ENCODE data around the gene SLC9A3.

The SLC9A3 gene

GRCh38 chr5:442335-443238 is 81.7 kb downstream of the SLC9A3 start, which contains the start of gene EXOC3:
Gene EXOC3, plus strand, starts transcription at chr5:443176. Its CDS starts 3,030 bp downstream, at chr5:446206.
- H3K27me3 ChIP-seq (ENCODE audit: control insufficient read depth, insufficient read depth, low read length): no peaks in the 10 kb centered on the region; the same call in 1 of the 2 replicates
- H3K9me3 ChIP-seq (ENCODE audit: control insufficient read depth, insufficient read depth, low read length): no peaks in the 10 kb centered on the region
- H3K27ac ChIP-seq (ENCODE audit: low read depth, low read length): peak within 1 kb of the TSS; percentile 50
- peaks cover 15% of the 10 kb centered on the region for H3K36me3 ChIP-seq (ENCODE audit: control insufficient read depth, insufficient read depth, low read length)
- H3K4me3 ChIP-seq (ENCODE audit: low read depth, low read length): peak within 1 kb of the TSS; percentile 95
- no peaks in the 10 kb centered on the region for H3K4me1 ChIP-seq (ENCODE audit: control insufficient read depth, insufficient read depth, low read length)
- H3K9ac ChIP-seq (ENCODE audit: low read depth, low read length): peak within 1 kb of the TSS; percentile 75

GRCh38 chr5:441996-442334 is 82.3 kb downstream of the SLC9A3 start:
- H3K4me1 ChIP-seq (ENCODE audit: control insufficient read depth, insufficient read depth, low read length): no peaks in the 10 kb centered on the region
- H3K27me3 ChIP-seq (ENCODE audit: control insufficient read depth, insufficient read depth, low read length): no peaks in the 10 kb centered on the region; the same call in 1 of the 2 replicates
- H3K27ac ChIP-seq (ENCODE audit: low read depth, low read length): no peak overlapping the region
- H3K4me3 ChIP-seq (ENCODE audit: low read depth, low read length): peak overlapping the region; percentile 95
- H3K9me3 ChIP-seq (ENCODE audit: control insufficient read depth, insufficient read depth, low read length): no peaks in the 10 kb centered on the region
- H3K36me3 ChIP-seq (ENCODE audit: control insufficient read depth, insufficient read depth, low read length): peaks cover 9% of the 10 kb centered on the region
- H3K9ac ChIP-seq (ENCODE audit: low read depth, low read length): no peak overlapping the region

- Histone ChIP-seq H3K27ac (ENCODE audit: low read depth, low read length) (no peak overlapping the region), H3K4me3 (ENCODE audit: low read depth, low read length) (no peak overlapping the region)
Observed at GRCh38 chr5:440401-441201, 83.6 kb downstream of the SLC9A3 start.

GRCh38 chr5:439636-440035 is 84.6 kb downstream of the SLC9A3 start:
- no peak overlapping the region for H3K4me3 ChIP-seq (ENCODE audit: low read depth, low read length)
- H3K27me3 ChIP-seq (ENCODE audit: control insufficient read depth, insufficient read depth, low read length): no peaks in the 10 kb centered on the region; the same call in 1 of the 2 replicates

More at GRCh38 chr5:440401-441201, 83.6 kb downstream of the SLC9A3 start:
- Histone ChIP-seq H3K27me3 (ENCODE audit: control insufficient read depth, insufficient read depth, low read length) (no peaks in the 10 kb centered on the region; the same call in 1 of the 2 replicates), H3K4me1 (ENCODE audit: control insufficient read depth, insufficient read depth, low read length) (no peaks in the 10 kb centered on the region), H3K9ac (ENCODE audit: low read depth, low read length) (no peak overlapping the region), H3K36me3 (ENCODE audit: control insufficient read depth, insufficient read depth, low read length) (no peaks in the 10 kb centered on the region), H3K9me3 (ENCODE audit: control insufficient read depth, insufficient read depth, low read length) (no peaks in the 10 kb centered on the region)

GRCh38 chr5:439181-439580 is 85.1 kb downstream of the SLC9A3 start:
- H3K36me3 ChIP-seq (ENCODE audit: control insufficient read depth, insufficient read depth, low read length): no peaks in the 10 kb centered on the region
- no peak overlapping the region for H3K27ac ChIP-seq (ENCODE audit: low read depth, low read length)
- no peaks in the 10 kb centered on the region; the same call in 1 of the 2 replicates for H3K27me3 ChIP-seq (ENCODE audit: control insufficient read depth, insufficient read depth, low read length)
- H3K9me3 ChIP-seq (ENCODE audit: control insufficient read depth, insufficient read depth, low read length): no peaks in the 10 kb centered on the region
- no peak overlapping the region for H3K4me3 ChIP-seq (ENCODE audit: low read depth, low read length)
- no peaks in the 10 kb centered on the region for H3K4me1 ChIP-seq (ENCODE audit: control insufficient read depth, insufficient read depth, low read length)
- no peak overlapping the region for H3K9ac ChIP-seq (ENCODE audit: low read depth, low read length)

More at GRCh38 chr5:439636-440035, 84.6 kb downstream of the SLC9A3 start:
- no peak overlapping the region for H3K9ac ChIP-seq (ENCODE audit: low read depth, low read length)
- H3K4me1 ChIP-seq (ENCODE audit: control insufficient read depth, insufficient read depth, low read length): no peaks in the 10 kb centered on the region
- no peaks in the 10 kb centered on the region for H3K9me3 ChIP-seq (ENCODE audit: control insufficient read depth, insufficient read depth, low read length)
- H3K36me3 ChIP-seq (ENCODE audit: control insufficient read depth, insufficient read depth, low read length): no peaks in the 10 kb centered on the region
- H3K27ac ChIP-seq (ENCODE audit: low read depth, low read length): no peak overlapping the region

- Histone ChIP-seq H3K4me3 (ENCODE audit: low read depth, low read length) (no peak overlapping the region), H3K9me3 (ENCODE audit: control insufficient read depth, insufficient read depth, low read length) (no peaks in the 10 kb centered on the region), H3K4me1 (ENCODE audit: control insufficient read depth, insufficient read depth, low read length) (no peaks in the 10 kb centered on the region), H3K9ac (ENCODE audit: low read depth, low read length) (no peak overlapping the region), H3K27me3 (ENCODE audit: control insufficient read depth, insufficient read depth, low read length) (no peaks in the 10 kb centered on the region; the same call in 1 of the 2 replicates), H3K36me3 (ENCODE audit: control insufficient read depth, insufficient read depth, low read length) (no peaks in the 10 kb centered on the region), H3K27ac (ENCODE audit: low read depth, low read length) (no peak overlapping the region)
Observed at GRCh38 chr5:438481-438981, 85.7 kb downstream of the SLC9A3 start.

- H3K9me3 ChIP-seq (ENCODE audit: control insufficient read depth, insufficient read depth, low read length): no peaks in the 10 kb centered on the region
- H3K27ac ChIP-seq (ENCODE audit: low read depth, low read length): no peak overlapping the region
- no peak overlapping the region for H3K9ac ChIP-seq (ENCODE audit: low read depth, low read length)
- no peaks in the 10 kb centered on the region for H3K36me3 ChIP-seq (ENCODE audit: control insufficient read depth, insufficient read depth, low read length)
- H3K27me3 ChIP-seq (ENCODE audit: control insufficient read depth, insufficient read depth, low read length): no peaks in the 10 kb centered on the region
- no peaks in the 10 kb centered on the region for H3K4me1 ChIP-seq (ENCODE audit: control insufficient read depth, insufficient read depth, low read length)
- H3K4me3 ChIP-seq (ENCODE audit: low read depth, low read length): no peak overlapping the region
Observed at GRCh38 chr5:437281-437771, 86.9 kb downstream of the SLC9A3 start.

GRCh38 chr5:436641-436975 is 87.6 kb downstream of the SLC9A3 start:
- no peaks in the 10 kb centered on the region for H3K27me3 ChIP-seq (ENCODE audit: control insufficient read depth, insufficient read depth, low read length)
- no peak overlapping the region for H3K9ac ChIP-seq (ENCODE audit: low read depth, low read length)
- no peaks in the 10 kb centered on the region for H3K9me3 ChIP-seq (ENCODE audit: control insufficient read depth, insufficient read depth, low read length)
- no peak overlapping the region for H3K27ac ChIP-seq (ENCODE audit: low read depth, low read length)
- no peaks in the 10 kb centered on the region for H3K36me3 ChIP-seq (ENCODE audit: control insufficient read depth, insufficient read depth, low read length)
- no peak overlapping the region for H3K4me3 ChIP-seq (ENCODE audit: low read depth, low read length)
- H3K4me1 ChIP-seq (ENCODE audit: control insufficient read depth, insufficient read depth, low read length): no peaks in the 10 kb centered on the region

GRCh38 chr5:435961-436640 is 88.1 kb downstream of the SLC9A3 start:
- H3K27ac ChIP-seq (ENCODE audit: low read depth, low read length): no peak overlapping the region
- H3K4me1 ChIP-seq (ENCODE audit: control insufficient read depth, insufficient read depth, low read length): no peaks in the 10 kb centered on the region
- H3K4me3 ChIP-seq (ENCODE audit: low read depth, low read length): no peak overlapping the region
- no peaks in the 10 kb centered on the region for H3K9me3 ChIP-seq (ENCODE audit: control insufficient read depth, insufficient read depth, low read length)
- no peaks in the 10 kb centered on the region for H3K27me3 ChIP-seq (ENCODE audit: control insufficient read depth, insufficient read depth, low read length)
- no peak overlapping the region for H3K9ac ChIP-seq (ENCODE audit: low read depth, low read length)
- H3K36me3 ChIP-seq (ENCODE audit: control insufficient read depth, insufficient read depth, low read length): no peaks in the 10 kb centered on the region

GRCh38 chr5:435156-435790 is 89.0 kb downstream of the SLC9A3 start:
- Histone ChIP-seq H3K9me3 (ENCODE audit: control insufficient read depth, insufficient read depth, low read length) (no peaks in the 10 kb centered on the region), H3K9ac (ENCODE audit: low read depth, low read length) (no peak overlapping the region), H3K4me1 (ENCODE audit: control insufficient read depth, insufficient read depth, low read length) (no peaks in the 10 kb centered on the region), H3K27ac (ENCODE audit: low read depth, low read length) (no peak overlapping the region), H3K27me3 (ENCODE audit: control insufficient read depth, insufficient read depth, low read length) (no peaks in the 10 kb centered on the region), H3K4me3 (ENCODE audit: low read depth, low read length) (no peak overlapping the region), H3K36me3 (ENCODE audit: control insufficient read depth, insufficient read depth, low read length) (no peaks in the 10 kb centered on the region)
